Hepatocyte (in vitro differentiated cells): ENCODE results near the gene OAS1. TPM values are rescaled to one million over a fixed set of nuclear protein-coding genes. Genes with fewer than 3 reads are reported as not detected.
"Not testable (repeated sequence)": the region's sequence is repeated elsewhere in the genome, so short reads cannot be mapped to it uniquely, and the experiment has no call there.

Experiments used
- DNase-seq: peaks from one replicate; pipeline ENCODE4 v3.0.0-alpha.2; 2016; ENCODE audit warnings: low spot score
- H2AFZ ChIP-seq: fragments of 200-600 bp; sonication (generic); 2 replicates; pipeline ENCODE4 v1.6.0; 2016; ENCODE audit warnings: antibody characterized with exemption, mild to moderate bottlenecking
- H3K27ac ChIP-seq: fragments of 200-600 bp; sonication (generic); 2 replicates; pipeline ENCODE4 v1.5.1; 2016; ENCODE audit warnings: mild to moderate bottlenecking
- H3K27me3 ChIP-seq: fragments of 200-600 bp; sonication (generic); 2 replicates; pipeline ENCODE4 v1.6.1; 2016
- H3K36me3 ChIP-seq: fragments of 200-600 bp; sonication (generic); replicated peaks from 2 replicates; pipeline ENCODE4 v1.5.1; 2016; ENCODE audit warnings: low read depth; ENCODE audit not compliant: insufficient read depth
- H3K4me1 ChIP-seq: fragments of 200-600 bp; sonication (generic); 2 replicates; pipeline ENCODE4 v1.5.1; 2016; ENCODE audit warnings: mild to moderate bottlenecking, moderate library complexity; ENCODE audit not compliant: insufficient read depth
- H3K4me2 ChIP-seq: fragments of 200-600 bp; sonication (generic); 2 replicates; pipeline ENCODE4 v1.6.0; 2016
- H3K4me3 ChIP-seq: fragments of 200-600 bp; sonication (generic); 2 replicates; pipeline ENCODE4 v1.5.1; 2016; ENCODE audit warnings: mild to moderate bottlenecking
- H3K79me2 ChIP-seq: fragments of 200-600 bp; sonication (generic); 2 replicates; pipeline ENCODE4 v1.6.0; 2017; ENCODE audit warnings: mild to moderate bottlenecking
- H3K9me2 ChIP-seq: fragments of 200-600 bp; sonication (generic); replicated peaks from 2 replicates; pipeline ENCODE4 v1.6.0; 2017; ENCODE audit warnings: mild to moderate bottlenecking; ENCODE audit not compliant: insufficient read depth
- H3K9me3 ChIP-seq: fragments of 200-600 bp; sonication (generic); 2 replicates; pipeline ENCODE4 v1.5.1; 2016; ENCODE audit warnings: low read depth, mild to moderate bottlenecking
- H4K20me1 ChIP-seq: fragments of 200-600 bp; sonication (generic); 2 replicates; pipeline ENCODE4 v1.6.0; 2016; ENCODE audit warnings: mild to moderate bottlenecking; ENCODE audit not compliant: insufficient read depth, poor library complexity, severe bottlenecking
- CTCF ChIP-seq: fragments of 200-600 bp; sonication (generic); IDR thresholded peaks from 2 replicates; pipeline ENCODE4 v1.5.1; 2016; ENCODE audit warnings: antibody characterized with exemption, mild to moderate bottlenecking; ENCODE audit not compliant: poor library complexity
- EZH2 ChIP-seq: fragments of 200-600 bp; sonication (generic); IDR thresholded peaks from 2 replicates; pipeline ENCODE4 v1.6.1; 2016; ENCODE audit warnings: antibody characterized with exemption, mild to moderate bottlenecking, borderline replicate concordance
- EZH2phosphoT487 ChIP-seq: fragments of 200-600 bp; sonication (generic); IDR thresholded peaks from one replicate; pipeline ENCODE4 v1.6.1; 2018; ENCODE audit warnings: antibody characterized with exemption, mild to moderate bottlenecking, low read depth, moderate library complexity; ENCODE audit not compliant: unreplicated experiment, severe bottlenecking
- WGBS: methylation state at CpG from one replicate; pipeline ENCODE4 v1.1.6; 2016; ENCODE audit warnings: low lambda C conversion rate; ENCODE audit errors: missing lambda C conversion rate; 5-methylcytosine and 5-hydroxymethylcytosine counted together
- polyA plus RNA-seq: library from polyadenylated mRNA; unstranded; fragments of >200 nt; fragmentation: Nextera tagmentation; extraction: Ambion mirVana; gene quantifications from 2 replicates; pipeline ENCODE4 v1.2.1, GENCODE V29; 2016
- total RNA-seq: library from RNA; depleted of rRNA; stranded (reverse); fragments of >200 nt; gene quantifications from 2 replicates; pipeline ENCODE4 v1.2.3, GENCODE V29; 2014

The OAS1 gene
- total and polyA plus RNA-seq, 2 experiments from 2014 or later: 18.6 to 25.0 TPM

GRCh38 chr12:112908548-112908947 is 1.8 kb downstream of the OAS1 start:
- Histone ChIP-seq H3K27me3 (no peaks in the 10 kb centered on the region), H3K4me2 (peak overlapping the region; percentile 72), H3K27ac (no peak overlapping the region), H2AFZ (no peak overlapping the region), H3K4me3 (no peak overlapping the region), H3K36me3 (no peaks in the 10 kb centered on the region), H3K79me2 (peaks cover 12% of the 10 kb centered on the region), H3K4me1 (no peaks in the 10 kb centered on the region), H4K20me1 (no peaks in the 10 kb centered on the region), H3K9me2 (no peaks in the 10 kb centered on the region), H3K9me3 (no peaks in the 10 kb centered on the region)
- no peak for DNase-seq
- 88% methylated on average over 12 of the region's 12 CpGs for WGBS
- TF ChIP-seq EZH2 (no peak), CTCF (no peak), EZH2phosphoT487 (no peak)

GRCh38 chr12:112909693-112910092 is 2.9 kb downstream of the OAS1 start:
- Histone ChIP-seq H2AFZ (no peak overlapping the region), H3K4me1 (no peaks in the 10 kb centered on the region), H3K79me2 (peaks cover 12% of the 10 kb centered on the region), H3K4me2 (no peak overlapping the region), H3K36me3 (no peaks in the 10 kb centered on the region), H3K9me2 (no peaks in the 10 kb centered on the region), H4K20me1 (no peaks in the 10 kb centered on the region), H3K9me3 (no peaks in the 10 kb centered on the region), H3K27ac (no peak overlapping the region), H3K4me3 (no peak overlapping the region), H3K27me3 (no peaks in the 10 kb centered on the region)
- no peak for DNase-seq
- TF ChIP-seq EZH2phosphoT487 (no peak), CTCF (no peak), EZH2 (no peak)
- 93% methylated on average over 4 of the region's 4 CpGs for WGBS

- TF ChIP-seq CTCF (no peak), EZH2phosphoT487 (no peak), EZH2 (no peak)
- Histone ChIP-seq H3K4me3 (no peak overlapping the region), H3K79me2 (peaks cover 12% of the 10 kb centered on the region), H3K27me3 (no peaks in the 10 kb centered on the region), H2AFZ (no peak overlapping the region), H4K20me1 (no peaks in the 10 kb centered on the region), H3K4me2 (no peak overlapping the region), H3K9me2 (no peaks in the 10 kb centered on the region), H3K36me3 (no peaks in the 10 kb centered on the region), H3K4me1 (no peaks in the 10 kb centered on the region), H3K9me3 (no peaks in the 10 kb centered on the region), H3K27ac (no peak overlapping the region)
- WGBS: 95% methylated on average over 1 of the region's 1 CpG
- DNase-seq: no peak
Observed at GRCh38 chr12:112913038-112913688, 6.4 kb downstream of the OAS1 start.

GRCh38 chr12:112913888-112914287 is 7.1 kb downstream of the OAS1 start:
- H3K79me2 ChIP-seq: peaks cover 10% of the 10 kb centered on the region
- not testable (repeated sequence) for H3K36me3 ChIP-seq, H3K9me2 ChIP-seq, H3K9me3 ChIP-seq, H3K27me3 ChIP-seq, DNase-seq, H3K4me1 ChIP-seq, H3K4me3 ChIP-seq, H2AFZ ChIP-seq, H3K4me2 ChIP-seq, H3K27ac ChIP-seq, H4K20me1 ChIP-seq
- WGBS: 89% methylated on average over 2 of the region's 2 CpGs
